Activated T-helper 1 cell treated with anti-CD3 and anti-CD28 coated beads, Interleukin-12 subunit alpha, Interleukin-12 subunit beta, Interleukin-2, Interleukin-4 antibody, amounts not matched to agents 30 ng/mL and 10 ng/mL and 1 ng/mL, durations not matched to agents 14 hours and 24 hours and 36 hours (primary cell): ENCODE measurements around the gene EIF3L. TPM values are rescaled to one million over a fixed set of nuclear protein-coding genes. Genes with fewer than 3 reads are reported as not detected.

Experiments
- DNase-seq: peaks from one replicate; pipeline ENCODE4 v3.0.0; 2021; ENCODE audit warnings: low spot score
- H3K27ac Mint-ChIP-seq: one replicate; pipeline ENCODE4 v1.8.0; 2021; ENCODE audit warnings: mild to moderate bottlenecking, mixed read lengths
- H3K27me3 Mint-ChIP-seq: one replicate; pipeline ENCODE4 v1.8.0; 2022; ENCODE audit warnings: mild to moderate bottlenecking, moderate library complexity, mixed read lengths; ENCODE audit not compliant: insufficient read depth
- H3K36me3 Mint-ChIP-seq: one replicate; pipeline ENCODE4 v1.8.0; 2021; ENCODE audit warnings: low read depth, mixed read lengths
- H3K4me1 Mint-ChIP-seq: one replicate; pipeline ENCODE4 v1.8.0; 2021; ENCODE audit warnings: low read depth, mixed read lengths
- H3K4me3 Mint-ChIP-seq: one replicate; pipeline ENCODE4 v1.8.0; 2021; ENCODE audit warnings: mild to moderate bottlenecking, moderate library complexity, mixed read lengths
- H3K9me3 Mint-ChIP-seq: one replicate; pipeline ENCODE4 v1.8.0; 2021; ENCODE audit warnings: mixed read lengths
- intact Hi-C: fragments of 100-400 bp; cut with micrococcal nuclease; formaldehyde crosslinking; loops from one replicate; pipeline ENCODE4 v1.15.1; 2024
- total RNA-seq: library from RNA; stranded (reverse); gene quantifications from 2 replicates; pipeline ENCODE4 v1.2.3, GENCODE V29; 2022

EIF3L gene
- total RNA-seq, 1 donor from 2014 or later, result 441 TPM

GRCh38 chr22:37887584-37888378 lies 38.6 kb downstream of the EIF3L start:
- Mint-ChIP-seq H3K36me3 (peaks cover 31% of the 10 kb centered on the region), H3K4me3 (no peak overlapping the region), H3K9me3 (no peaks in the 10 kb centered on the region), H3K27ac (peak overlapping the region; percentile 5), H3K27me3 (no peaks in the 10 kb centered on the region), H3K4me1 (peaks cover 16% of the 10 kb centered on the region)
- intact Hi-C loops, result no loop called here
- DNase-seq, result no peak

GRCh38 chr22:37891926-37892325 lies 42.7 kb downstream of the EIF3L start:
- peaks cover 32% of the 10 kb centered on the region for H3K4me1 Mint-ChIP-seq
- no peak overlapping the region for H3K27ac Mint-ChIP-seq
- peaks cover 23% of the 10 kb centered on the region for H3K36me3 Mint-ChIP-seq
- intact Hi-C loops, result no loop called here
- no peaks in the 10 kb centered on the region for H3K27me3 Mint-ChIP-seq
- no peak overlapping the region for H3K4me3 Mint-ChIP-seq
- no peak for DNase-seq
- no peaks in the 10 kb centered on the region for H3K9me3 Mint-ChIP-seq

DNA sequence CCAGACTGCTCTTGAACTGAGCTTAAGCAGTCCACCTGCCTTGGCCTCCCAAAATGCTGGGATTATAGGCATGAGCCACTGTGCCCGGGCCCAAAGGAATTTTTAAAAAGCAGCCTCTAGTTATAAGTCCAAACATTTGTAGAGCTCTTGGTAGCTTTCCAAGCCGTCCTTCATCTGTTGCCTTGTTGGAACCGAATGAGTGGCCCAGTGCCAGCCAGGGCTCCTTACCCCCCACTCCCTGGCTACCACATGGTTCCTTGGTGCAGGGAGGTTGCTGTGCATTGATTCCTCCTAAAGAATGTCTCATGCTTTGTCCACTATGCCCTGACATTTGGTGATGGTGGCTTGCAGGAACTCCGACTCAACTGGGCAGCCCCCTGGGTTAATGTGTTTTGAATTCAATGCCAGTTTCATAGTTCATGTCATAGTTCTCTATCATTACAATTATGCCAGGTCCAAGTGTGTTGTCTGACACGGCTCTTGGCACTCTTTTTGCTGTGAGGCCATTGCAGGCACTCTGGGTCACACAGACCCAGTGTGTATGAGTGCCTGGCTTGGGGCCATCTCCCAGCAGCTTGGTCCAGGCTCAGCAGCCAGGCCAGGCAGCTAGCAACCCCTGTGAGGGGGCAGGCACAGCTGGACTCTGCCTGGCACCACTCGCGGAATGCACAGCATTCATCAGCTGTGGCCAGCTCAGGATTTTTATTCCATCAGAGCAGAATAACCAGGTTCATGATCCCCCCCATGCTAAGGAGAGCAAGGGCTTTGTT lies 43.5 kb downstream of the EIF3L start:
- peaks cover 32% of the 10 kb centered on the region for H3K4me1 Mint-ChIP-seq
- no peak overlapping the region for H3K27ac Mint-ChIP-seq
- H3K36me3 Mint-ChIP-seq, result peaks cover 19% of the 10 kb centered on the region
- H3K4me3 Mint-ChIP-seq, result no peak overlapping the region
- intact Hi-C loops, result no loop called here
- DNase-seq, result no peak
- H3K9me3 Mint-ChIP-seq, result no peaks in the 10 kb centered on the region
- no peaks in the 10 kb centered on the region for H3K27me3 Mint-ChIP-seq

- H3K27ac Mint-ChIP-seq, result no peak overlapping the region
- H3K27me3 Mint-ChIP-seq, result no peaks in the 10 kb centered on the region
- peaks cover 11% of the 10 kb centered on the region for H3K36me3 Mint-ChIP-seq
- intact Hi-C loops, result no loop called here
- no peak overlapping the region for H3K4me3 Mint-ChIP-seq
- no peak for DNase-seq
- no peaks in the 10 kb centered on the region for H3K9me3 Mint-ChIP-seq
- peaks cover 25% of the 10 kb centered on the region for H3K4me1 Mint-ChIP-seq
Measured at GRCh38 chr22:37893583-37893983, 44.4 kb downstream of the EIF3L start.

DNA sequence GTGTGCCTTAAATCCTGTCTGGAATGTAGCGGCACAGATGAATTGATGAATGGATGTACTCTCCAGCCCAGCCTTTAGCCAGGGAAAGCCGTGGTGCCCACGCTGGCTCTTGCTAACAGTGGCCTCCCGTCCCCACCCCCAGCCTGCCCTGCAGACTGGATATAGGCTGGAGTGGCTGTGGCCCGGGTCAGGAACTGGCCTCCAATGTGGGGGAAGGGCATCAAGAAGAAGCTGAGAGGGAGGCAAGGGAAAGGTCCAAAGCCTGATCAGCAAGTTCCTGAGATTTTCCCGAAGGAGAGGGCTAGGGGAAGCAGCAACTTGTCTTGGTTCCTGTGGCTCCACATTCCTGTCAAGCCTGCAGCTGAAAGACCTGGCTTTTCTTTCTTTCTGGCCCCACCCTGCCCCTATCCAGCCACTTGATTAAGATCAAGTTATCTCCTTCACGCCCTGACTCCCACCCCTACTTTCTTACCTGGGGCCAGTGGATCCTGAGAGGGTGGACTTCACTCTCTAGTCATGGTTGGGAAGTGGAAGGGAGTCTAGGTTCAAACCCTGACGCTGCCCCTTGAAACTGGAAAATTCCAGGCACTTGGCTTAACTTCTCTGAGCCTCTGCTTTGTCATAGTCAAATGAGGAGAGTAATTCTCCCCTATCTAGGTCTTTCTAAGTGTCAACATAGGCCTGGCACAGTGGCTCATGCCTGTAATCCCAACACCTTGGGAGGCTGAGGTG lies 45.9 kb downstream of the EIF3L start:
- Mint-ChIP-seq H3K36me3 (peaks cover 8% of the 10 kb centered on the region), H3K27ac (peak overlapping the region; percentile 44), H3K27me3 (no peaks in the 10 kb centered on the region), H3K4me1 (peaks cover 25% of the 10 kb centered on the region), H3K4me3 (no peak overlapping the region), H3K9me3 (no peaks in the 10 kb centered on the region)
- intact Hi-C loops, result loop anchor here (5.0 kb wide), 1 partner anchor 37 kb away; no protein-coding TSS in a partner anchor
- no peak for DNase-seq

DNA sequence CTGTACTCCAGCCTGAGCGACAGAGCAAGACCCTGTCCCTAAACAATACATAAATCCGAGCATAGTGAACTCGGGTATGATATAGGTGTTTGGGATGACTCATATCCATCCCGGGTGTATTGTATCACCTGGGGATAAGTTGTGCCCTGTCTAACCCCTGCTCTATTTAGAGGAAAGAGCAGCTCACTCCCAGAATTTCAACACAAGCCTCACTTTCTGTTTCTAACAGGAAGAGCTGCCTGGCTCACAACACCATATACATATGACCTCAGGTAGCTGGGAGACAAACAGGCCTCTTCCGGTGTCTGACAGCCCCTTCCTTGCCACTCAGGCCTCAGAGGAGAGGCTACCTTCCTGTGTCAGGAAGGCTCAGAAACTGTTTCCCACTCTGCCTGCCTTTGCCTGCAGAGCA lies 47.0 kb downstream of the EIF3L start:
- Mint-ChIP-seq H3K4me3 (peak overlapping the region; percentile 30), H3K27me3 (no peaks in the 10 kb centered on the region), H3K27ac (peak overlapping the region; percentile 89), H3K4me1 (peaks cover 25% of the 10 kb centered on the region), H3K36me3 (peaks cover 8% of the 10 kb centered on the region), H3K9me3 (no peaks in the 10 kb centered on the region)
- DNase-seq, result peak; percentile 52
- intact Hi-C loops, result loop anchor here (1.0 to 5.0 kb wide), 3 partner anchors 10 to 47 kb away; partner anchors contain the start of genes EIF3L and MICALL1

DNA sequence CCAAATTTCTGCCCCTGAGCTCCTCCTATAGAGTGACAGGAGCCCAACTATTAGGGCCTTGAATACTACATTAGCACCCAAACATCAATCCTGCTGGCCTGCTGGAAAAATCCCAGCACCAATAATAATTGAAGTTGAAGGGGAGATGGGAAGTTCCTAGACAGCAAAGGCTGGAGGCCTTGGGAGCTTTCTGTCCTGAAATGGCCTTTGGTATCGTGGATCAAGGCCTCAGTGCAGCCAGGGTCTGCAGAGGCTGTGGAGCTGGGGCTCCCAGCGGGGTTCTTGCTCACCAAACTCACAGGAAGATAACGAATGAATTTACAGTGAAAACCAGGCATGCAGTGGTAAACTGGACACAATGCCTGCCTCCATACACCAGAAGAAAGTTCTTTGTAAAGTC lies 47.7 kb downstream of the EIF3L start:
- Mint-ChIP-seq H3K27ac (peak overlapping the region; percentile 89), H3K4me3 (no peak overlapping the region), H3K36me3 (peaks cover 4% of the 10 kb centered on the region), H3K27me3 (no peaks in the 10 kb centered on the region), H3K4me1 (peaks cover 25% of the 10 kb centered on the region), H3K9me3 (no peaks in the 10 kb centered on the region)
- intact Hi-C loops, result loop anchor here (1.0 to 5.0 kb wide), 3 partner anchors 9 to 48 kb away; partner anchors contain the start of genes EIF3L and MICALL1
- DNase-seq, result no peak

DNA sequence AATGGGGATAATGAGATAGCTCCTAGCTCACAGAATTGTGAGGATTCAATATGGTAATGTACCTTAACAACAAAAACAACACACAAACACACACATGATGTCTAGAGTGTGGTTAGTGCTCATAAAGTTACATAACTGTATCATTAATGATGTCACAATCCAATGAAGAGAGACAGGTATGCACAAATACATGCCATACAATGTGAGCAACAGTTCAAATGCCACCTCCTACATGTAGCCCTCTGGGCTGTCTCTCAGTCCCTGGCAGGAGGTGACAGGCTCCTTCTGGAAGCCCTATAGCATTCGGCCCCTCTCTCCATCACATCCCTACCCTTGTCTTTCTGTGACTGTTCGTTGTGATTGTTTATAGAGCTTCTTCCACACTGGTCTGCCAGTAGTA lies 48.6 kb downstream of the EIF3L start:
- Mint-ChIP-seq H3K27me3 (no peaks in the 10 kb centered on the region), H3K9me3 (no peaks in the 10 kb centered on the region), H3K4me3 (no peak overlapping the region), H3K4me1 (peaks cover 25% of the 10 kb centered on the region), H3K36me3 (peaks cover 2% of the 10 kb centered on the region), H3K27ac (no peak overlapping the region)
- DNase-seq, result no peak
- intact Hi-C loops, result loop anchor here (5.0 kb wide), 1 partner anchor 34 kb away; no protein-coding TSS in a partner anchor

DNA sequence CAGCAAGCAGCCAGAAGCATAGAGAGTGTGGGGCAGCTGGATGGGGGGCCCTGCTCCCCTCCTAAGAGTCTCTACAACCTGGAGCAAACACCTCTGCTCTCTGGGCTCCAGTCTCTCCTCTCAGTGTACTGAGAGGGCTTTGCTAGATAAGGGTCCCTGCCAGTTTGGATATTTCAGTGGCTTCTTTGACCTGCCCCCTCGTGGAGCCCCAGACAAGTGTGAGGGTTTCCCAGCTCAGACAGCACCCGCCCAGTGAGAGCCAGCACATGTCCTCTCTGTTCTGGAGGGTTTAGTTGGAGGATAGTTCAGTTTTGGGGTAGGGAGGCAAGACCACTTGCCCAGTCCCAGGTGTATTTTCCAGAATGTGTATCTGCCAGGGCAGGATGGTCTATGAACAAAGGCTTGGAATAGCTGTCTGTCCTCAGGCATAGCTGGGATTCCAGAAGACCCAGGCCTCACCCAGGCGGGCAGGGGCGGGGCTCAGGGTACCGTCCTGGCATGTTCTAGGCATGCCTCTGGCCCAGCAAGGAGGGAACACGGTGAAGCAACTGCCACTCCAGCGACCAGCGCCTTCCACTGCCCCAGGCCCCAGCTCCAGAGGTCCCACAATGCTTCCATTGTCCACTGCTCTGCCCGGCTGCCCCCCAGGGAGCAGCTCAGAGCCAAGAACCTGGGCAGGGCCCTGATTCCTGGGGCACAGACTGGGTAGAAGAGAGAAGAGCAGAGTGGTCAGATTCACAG lies 49.4 kb downstream of the EIF3L start:
- H3K27ac Mint-ChIP-seq, result no peak overlapping the region
- H3K4me3 Mint-ChIP-seq, result no peak overlapping the region
- intact Hi-C loops, result loop anchor here (5.0 kb wide), 1 partner anchor 34 kb away; no protein-coding TSS in a partner anchor
- no peaks in the 10 kb centered on the region for H3K27me3 Mint-ChIP-seq
- DNase-seq, result no peak
- peaks cover 2% of the 10 kb centered on the region for H3K36me3 Mint-ChIP-seq
- H3K9me3 Mint-ChIP-seq, result no peaks in the 10 kb centered on the region
- H3K4me1 Mint-ChIP-seq, result peaks cover 25% of the 10 kb centered on the region

- H3K27me3 Mint-ChIP-seq, result peaks cover 4% of the 10 kb centered on the region
- intact Hi-C loops, result no loop called here
- no peak for DNase-seq
- H3K4me1 Mint-ChIP-seq, result peaks cover 26% of the 10 kb centered on the region
- H3K4me3 Mint-ChIP-seq, result peak overlapping the region; percentile 85
- H3K27ac Mint-ChIP-seq, result peak overlapping the region; percentile 89
- H3K9me3 Mint-ChIP-seq, result no peaks in the 10 kb centered on the region
- no peaks in the 10 kb centered on the region for H3K36me3 Mint-ChIP-seq
Measured at GRCh38 chr22:37904572-37905533, 55.6 kb downstream of the EIF3L start.
